ENCODE measurements around the gene EHMT1.

EHMT1 gene

DNA sequence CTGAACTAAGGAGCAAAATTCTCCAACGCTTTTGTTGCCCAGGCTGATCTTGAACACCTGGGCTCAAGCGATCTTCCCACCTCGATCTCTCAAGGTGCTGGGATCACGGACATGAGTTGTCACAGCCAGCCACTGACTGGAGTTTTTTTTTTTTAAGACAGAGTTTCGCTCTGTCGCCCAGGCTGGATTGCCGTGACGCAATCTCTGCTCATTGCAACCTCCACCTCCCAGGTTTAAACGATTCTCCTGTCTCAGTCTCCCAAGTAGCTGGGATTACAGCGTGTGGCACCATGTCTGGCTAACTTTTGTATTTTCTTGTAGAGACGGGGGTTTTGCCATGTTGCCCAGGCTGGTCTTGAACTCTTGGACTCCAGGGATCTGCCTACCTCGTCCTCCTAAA lies 58.2 kb downstream of the EHMT1 start:
- DNase-seq: no peak

DNA sequence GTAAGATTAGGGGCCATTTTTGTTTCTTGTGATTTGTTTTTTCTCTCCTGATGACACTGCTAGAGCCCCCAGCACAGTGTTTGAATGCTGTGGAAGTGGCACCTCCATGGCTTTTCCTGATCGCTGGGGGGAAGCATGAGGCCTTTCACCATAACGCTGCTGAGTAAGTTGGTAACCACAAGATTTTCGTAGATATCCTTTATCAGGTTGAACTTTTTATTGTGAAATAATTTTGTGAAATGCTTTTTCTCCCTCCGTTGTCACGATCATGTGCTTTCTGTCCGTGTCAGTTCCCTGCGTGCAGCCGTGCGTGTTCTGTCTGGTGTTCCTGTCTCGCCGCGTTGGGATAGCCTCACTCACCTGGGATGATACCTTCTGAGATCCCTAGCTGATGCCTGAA lies 59.4 kb downstream of the EHMT1 start:
- no peak for DNase-seq

DNA sequence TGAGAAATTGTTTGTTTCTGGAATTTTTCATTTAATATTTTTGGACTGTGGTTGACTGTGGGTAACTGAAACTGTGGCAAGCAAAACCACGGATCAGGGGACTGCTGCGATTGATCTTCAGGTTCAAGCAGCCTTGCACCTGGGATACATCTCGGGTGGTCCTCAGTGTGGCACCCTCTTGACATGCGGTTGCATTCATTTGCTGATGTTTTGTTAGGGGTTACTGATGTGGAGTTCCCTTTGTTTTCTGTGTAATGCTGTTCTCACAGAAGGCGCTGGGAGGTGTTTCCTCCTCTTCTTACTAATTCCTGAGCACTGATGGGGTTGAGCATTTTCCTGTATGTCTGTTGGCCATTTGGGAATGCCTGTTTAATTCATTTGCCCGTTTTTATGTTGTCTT lies 60.4 kb downstream of the EHMT1 start:
- no peak for DNase-seq

DNA sequence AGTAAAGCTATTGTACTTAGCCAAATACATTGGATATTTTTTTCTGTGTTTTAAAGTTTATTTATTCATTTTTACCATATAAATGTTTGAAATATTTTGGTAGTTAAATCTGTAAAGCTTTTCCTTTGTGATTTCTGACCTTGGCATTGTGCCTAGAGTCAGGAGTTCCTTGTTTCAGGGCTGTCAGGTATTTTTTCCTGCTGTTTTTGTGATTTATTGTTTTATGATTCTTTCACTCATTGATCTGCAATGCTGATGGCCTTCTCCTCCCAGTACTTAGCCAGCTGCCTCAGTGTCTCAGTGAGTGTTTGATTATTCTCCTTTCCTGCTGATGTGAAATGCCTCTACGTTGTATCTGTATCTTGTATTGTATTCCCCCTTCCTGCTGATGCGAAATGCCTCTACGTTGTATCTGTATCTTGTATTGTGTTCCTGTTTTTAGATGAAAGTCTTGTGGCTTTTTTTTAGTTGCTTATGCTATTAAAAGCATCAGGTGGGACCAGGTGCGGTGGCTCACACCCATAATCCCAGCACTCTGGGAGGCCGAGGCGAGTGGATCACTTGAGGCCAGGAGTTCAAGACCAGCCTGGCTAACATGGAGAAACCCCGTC lies 61.0 kb downstream of the EHMT1 start:
- no peak for DNase-seq

DNA sequence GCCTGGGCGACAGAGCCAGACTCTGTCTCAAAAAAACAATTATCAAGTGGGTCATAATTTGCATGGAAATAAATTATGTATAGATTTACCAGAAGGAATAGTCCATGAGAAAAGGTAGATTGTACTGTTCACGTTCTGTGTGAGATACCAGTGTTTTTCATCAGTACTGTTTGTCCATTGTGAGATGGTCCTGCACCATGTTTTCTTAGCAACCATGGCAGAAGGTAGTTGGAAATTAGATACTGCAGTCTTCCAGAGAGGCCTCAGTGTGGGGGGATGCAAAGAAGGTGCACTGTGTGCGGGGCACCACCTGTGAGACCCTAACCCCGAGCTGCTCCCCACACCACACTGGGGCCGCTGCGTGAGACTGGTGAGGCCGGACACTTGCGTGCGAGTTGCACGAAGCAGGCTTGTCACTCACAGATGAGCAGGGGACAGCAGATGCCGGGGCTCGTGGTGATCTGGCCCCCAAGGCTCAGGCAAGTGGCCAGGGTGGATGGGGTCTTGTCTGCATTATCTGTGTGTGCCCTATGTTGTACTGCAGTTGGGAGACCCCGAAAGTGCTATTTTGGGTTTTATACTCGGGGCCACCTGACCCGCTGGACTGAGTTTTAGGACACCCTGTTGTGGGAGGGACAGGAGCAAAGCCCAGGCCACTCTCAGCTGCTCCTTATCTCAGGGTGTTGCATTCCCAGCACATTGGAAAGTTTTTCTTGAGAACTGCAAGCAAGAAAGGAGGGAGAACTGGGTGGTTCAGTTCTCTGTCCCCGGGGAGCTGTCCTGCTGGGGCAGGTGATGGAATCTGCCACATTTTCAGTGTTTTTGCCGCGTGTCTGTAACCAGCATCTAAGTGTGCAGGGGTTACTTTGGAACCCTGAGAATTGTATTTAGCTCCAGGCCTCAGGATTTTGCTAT lies 61.9 kb downstream of the EHMT1 start:
- DNase-seq: no peak

DNA sequence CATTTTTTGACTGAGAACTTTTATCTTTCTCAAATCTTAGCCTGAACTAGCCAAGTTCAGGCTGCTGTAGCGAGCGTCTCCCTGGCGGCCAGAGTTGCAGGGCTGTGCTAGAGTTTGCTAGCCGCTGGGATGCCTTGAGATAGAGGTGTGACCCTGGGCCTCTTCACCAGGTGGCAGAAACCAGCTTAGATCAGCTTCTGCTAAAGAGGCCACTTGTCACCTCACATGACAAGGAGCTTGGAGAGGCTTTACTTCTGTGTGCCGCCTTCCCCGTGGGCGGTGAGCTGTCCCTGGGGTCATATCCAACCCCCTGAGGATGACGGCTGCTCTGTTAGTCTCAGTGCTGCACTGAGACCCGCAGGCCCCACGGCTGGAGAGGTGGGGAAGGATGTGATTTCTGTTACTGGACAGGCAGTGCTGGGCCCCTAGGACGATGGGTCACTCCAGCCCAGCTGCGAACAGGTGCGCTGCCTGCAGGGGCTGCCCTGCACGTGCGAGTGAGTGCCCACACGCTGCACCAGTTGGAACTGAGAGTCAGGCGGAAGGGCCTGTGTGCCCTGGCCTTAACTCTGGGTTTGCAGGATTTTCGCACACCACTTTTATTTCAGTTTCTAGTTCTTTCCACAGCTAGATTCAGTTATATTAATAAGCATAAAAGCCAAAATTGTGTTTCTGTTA lies 63.8 kb downstream of the EHMT1 start:
- no peak for DNase-seq

DNA sequence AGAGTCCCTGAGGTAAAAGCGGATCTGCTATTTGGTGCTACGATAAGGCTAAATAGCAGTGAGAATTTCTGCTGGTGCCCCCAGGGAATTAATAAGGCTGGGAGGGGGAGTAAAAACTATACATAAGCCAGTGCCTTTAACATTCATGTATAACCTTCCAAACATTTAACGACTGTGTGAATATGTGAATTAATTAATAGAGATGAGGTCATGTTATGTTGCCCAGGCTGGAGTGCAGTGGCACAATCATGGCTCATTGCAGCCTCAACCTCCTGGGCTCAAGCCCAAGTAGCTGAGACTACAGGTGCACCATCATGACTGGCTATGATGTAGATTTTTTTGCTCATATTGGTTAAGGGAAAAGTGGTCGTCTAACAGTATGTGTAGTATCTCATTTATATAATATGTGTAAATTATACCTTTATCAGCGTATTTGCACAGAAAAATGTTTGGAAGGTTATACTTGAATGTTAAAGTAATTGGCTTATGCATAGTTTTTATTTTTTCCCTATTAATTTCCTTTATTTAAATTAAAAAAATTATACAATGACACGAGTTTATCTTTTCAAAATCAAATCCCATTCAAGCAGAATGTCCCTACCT lies 64.6 kb downstream of the EHMT1 start:
- no peak for DNase-seq

DNA sequence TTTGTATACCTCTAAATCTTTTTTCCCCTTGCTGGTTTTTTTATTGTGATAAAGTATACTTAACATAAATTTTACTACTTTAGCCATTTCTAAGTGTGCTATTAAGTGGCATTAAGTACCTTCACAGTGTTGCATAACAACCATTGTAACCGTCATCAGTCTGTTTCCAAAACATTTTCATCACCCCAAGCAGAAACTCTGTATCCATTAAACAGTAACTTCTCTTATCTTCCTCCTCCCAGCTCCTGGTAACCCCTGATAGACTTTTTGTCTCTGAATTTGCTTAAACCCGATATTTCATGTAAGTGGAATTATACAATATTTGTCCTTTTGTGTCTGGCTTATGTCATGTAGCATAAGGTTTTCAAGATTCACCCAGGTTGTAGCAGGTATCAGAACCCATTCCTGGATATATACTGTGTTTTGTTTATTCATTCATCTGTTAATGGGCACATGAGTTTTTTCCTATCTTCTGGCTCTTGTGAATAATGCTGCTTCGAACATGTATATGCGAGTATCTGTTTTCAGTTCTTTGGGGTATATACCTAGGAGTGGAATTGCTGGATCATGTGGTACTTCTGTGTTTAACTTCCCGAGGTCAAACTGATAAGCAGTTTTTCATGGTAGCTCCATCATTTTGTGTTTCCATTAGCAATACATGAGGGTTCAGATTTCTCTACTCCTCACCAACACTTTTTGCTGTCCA lies 66.4 kb downstream of the EHMT1 start:
- peak; percentile 11 to 18 for DNase-seq

DNA sequence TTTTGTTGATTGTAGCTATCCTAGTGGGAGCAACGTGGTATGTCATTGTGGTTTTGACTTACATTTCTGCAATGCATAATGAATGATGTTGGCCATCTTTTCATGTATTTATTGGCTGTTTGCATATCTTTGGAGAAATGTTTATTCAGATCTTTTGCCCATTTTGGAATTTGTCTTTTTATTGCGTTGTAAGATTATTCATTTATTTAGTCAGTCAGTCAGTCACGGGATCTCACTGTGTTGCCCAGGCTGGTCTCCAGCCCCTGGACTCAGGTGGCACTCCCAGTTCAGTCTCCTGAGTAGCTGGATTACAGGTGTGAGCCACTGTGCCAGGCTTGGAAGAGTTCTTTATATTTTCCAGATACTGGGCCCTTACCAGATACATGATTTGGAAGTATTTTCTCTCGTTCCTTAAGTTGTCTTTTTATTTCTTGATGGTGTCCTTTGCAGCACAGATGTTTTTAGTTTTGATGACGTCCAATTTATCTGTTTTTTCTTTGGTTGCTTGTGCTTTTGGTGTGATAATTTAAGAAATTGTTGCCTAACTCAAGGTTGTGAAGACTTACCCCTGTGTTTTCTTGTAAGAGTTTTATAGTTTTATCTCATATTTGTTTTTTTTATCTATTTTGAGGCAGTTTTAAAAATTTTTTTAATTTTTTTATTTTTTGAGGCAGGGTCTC lies 67.1 kb downstream of the EHMT1 start:
- no peak for DNase-seq

DNA sequence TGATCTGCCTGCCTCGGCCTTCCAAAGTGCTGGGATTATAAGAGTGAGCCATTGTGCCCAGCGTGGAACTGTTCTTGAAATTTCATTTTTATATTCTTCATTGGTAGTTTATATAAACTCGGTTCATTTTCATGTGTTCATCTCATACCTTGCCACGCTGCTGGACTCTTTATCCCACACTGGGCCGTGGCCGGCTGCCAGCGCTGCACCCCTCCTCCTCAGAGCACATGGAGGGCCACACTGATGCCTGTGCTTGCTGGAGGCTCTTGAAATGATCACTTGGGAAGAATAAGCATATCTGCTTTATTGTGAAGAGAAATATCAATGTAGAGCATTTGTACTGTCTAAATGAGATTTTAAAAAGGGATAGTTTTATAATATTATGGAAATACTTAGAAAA lies 69.5 kb downstream of the EHMT1 start:
- no peak for DNase-seq

DNA sequence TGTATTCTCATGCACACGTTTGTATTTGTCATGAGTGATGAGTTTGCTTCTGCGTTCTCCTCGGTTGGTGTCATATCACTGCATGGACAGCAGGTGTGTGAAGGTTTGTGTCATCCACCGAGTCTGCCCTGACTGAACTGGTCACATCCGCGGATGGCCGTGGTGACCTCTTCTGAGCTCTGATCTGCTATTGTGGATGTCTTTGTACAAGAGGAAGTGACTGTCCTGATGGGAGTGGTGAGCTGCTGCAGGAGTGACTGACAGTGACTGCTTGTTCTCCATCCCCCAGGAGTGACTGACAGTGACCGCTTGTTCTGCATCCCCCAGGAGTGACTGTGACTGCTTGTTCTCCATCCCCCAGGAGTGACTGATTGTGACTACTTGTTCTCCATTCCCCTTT lies 69.9 kb downstream of the EHMT1 start:
- DNase-seq: no peak

DNA sequence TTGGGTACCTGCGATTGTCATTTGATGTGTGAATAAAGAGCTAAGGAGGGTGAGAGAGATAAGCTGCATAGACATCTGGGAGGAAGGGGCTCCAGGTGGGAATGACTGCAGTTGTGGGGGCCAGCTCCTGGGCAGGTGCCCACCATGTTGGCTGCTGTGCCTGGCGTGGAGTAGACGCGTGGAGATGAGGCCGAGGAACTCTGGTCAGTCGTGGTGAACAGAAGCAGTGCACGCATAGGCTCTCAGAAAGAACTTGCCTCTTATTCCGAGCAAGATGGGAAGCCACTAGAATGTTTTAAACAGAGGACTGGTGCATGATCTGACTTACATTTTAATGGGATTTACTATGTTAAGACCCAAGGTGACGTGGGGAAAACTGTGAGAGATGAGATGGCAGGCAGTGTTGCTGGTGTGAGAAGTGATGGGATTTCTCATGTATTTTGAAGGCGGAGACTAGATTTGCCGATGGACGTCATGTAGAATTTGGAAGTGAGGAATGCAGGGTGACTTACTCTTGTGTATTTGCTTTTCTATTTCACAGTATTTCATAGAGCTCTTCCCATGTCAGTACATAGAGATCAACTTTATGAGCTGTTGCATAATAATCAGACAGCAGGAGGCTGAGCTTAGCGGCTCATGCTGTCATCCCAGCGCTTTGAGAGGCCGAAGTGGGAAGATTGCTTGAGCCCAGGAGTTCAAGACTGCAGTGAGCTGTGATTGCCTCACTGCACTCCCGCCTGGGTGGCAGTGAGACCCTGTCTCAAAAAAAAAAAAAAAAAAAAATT lies 71.1 kb downstream of the EHMT1 start:
- DNase-seq: peak in 1 of 2 experiments; percentile 16

DNA sequence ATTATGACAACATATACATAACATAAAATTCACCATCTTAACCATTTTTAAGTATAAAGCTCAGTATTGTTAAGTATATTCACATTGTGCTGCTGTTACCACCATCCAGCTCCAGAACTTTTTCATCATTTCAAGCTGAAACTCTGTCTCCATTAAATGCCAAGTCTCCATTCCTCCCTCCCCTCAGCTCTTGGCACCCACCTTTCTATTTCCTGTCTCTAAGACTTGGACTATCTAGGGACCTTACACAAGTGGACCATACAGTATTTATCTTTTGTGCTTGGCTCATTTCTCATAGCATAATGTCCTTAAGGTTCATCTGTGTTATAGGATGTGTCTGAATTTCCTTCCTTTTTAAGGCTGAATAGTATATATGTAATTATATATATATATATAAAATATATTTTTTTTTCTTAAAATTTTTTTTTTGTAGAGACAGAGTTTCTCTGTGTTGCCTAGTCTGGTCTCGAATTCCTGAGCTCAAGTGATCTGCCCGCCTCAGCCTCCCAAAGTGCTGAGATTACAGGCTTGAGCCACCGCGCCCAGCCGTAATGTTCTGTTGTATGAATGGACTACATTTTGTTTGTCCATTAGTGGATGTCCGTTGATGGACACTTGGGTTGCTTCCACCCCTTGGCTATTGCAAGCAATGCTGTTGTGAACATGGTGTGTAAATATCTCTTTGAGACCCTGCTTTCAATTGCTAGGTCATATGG lies 72.3 kb downstream of the EHMT1 start:
- DNase-seq: no peak

DNA sequence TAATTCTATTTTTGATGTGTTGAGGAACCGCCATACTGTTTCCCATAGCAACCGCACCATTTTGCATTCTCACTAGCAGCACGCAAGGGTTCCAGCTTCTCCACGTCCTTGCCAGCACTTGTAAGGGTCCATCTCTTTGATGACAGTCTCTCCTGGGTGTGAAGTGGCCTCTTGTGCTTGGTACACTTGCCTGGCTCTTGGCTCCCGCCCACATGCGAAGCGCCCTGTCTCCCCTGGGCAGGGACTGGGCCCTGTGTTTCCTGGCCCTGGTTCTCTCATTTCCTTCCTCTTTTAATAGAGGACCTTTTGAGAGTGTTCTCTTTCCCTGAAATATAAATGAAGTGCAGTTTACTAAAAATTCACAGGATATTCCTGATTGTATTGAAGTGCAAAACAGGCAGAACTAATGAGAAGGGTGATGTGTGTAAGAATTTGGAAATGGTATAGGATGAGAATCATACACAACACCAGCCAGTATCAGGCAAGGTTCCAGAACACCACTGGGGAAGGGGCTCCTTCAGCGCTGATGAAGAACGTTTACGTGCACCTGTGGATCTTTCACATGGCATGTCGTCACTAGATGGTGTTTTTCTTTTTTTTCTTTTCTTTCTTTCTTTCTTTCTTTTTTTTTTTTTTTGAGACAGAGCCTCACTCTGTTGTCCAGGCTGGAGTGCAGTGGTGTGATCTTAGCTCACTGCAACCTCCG lies 73.0 kb downstream of the EHMT1 start:
- peak; percentile 51 to 63 for DNase-seq

DNA sequence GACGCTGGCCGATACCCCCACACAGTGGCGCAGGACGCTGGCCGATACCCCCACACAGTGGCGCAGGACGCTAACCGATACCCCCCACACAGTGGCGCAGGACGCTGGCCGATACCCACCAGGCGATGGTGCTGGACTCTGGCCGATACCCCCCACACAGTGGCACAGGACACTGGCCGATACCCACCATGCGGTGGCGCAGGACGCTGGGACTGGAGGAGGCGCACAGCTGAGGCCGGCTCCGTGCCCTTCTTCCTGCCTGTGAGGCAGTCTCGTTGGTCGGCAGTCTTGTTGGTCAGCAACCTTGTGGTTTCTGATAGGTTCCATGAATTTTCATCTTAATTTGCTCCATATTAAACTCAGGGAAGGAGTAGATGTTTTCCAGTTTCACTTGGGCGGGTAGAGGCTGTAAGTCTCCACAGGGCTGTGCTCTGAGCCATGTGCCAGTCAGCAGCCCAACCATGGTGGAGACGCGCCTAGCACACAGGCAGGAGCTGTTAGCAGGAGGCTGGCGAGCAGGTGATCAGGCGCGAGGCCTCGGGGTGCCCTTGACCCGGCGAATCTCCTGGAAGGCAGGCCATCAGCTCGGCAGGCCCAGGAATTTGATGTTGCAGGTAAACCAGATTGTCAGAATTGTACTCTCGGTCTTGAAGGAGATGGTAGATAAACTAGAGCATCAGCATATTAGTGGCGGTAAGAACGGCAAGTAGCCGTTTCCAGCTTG lies 75.6 kb downstream of the EHMT1 start:
- no peak for DNase-seq

DNA sequence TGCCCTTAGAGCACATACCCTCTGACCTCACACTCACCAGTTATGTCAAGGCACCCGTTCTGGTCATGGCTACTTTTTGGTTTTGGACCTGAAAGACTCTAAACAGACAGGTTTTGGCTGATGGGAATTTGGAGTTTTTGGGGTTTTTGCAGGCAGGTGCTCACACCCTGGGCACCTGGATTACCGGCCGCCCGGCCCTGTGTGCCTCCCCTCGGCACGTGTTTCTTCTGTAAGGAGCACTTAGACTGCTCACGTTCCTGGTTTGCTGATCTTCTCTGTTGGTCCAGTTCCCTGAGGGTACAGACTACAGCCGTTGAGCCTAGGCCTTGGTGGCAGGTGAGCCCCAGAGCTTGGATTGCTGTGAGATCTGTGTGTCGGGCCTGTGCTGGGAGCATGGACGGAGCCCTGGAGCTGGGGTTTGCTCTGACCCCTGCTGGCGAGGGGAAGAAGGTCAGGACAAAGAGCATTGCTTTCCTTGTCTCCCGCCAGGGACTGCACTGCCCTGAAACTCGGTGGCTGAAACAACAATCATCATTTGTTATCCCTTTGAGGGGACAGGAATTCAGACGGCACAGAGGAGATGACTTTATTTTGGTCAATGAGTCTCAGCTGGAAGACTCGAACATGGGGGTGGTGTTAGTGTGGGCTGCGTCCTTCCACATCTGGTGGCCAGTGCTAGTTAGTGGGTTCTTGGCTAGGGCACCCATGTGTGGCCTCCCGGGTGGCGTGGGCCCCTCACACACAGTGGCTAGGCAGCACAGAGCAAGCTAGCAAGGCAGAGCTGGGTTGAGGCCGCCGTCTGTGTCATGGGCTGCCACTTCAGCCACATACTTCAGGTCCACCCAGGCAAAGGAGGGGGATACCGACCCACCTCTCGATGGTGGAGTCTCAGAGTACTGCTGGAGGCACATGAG lies 76.4 kb downstream of the EHMT1 start:
- DNase-seq: peak in 1 of 2 experiments; percentile 22

DNA sequence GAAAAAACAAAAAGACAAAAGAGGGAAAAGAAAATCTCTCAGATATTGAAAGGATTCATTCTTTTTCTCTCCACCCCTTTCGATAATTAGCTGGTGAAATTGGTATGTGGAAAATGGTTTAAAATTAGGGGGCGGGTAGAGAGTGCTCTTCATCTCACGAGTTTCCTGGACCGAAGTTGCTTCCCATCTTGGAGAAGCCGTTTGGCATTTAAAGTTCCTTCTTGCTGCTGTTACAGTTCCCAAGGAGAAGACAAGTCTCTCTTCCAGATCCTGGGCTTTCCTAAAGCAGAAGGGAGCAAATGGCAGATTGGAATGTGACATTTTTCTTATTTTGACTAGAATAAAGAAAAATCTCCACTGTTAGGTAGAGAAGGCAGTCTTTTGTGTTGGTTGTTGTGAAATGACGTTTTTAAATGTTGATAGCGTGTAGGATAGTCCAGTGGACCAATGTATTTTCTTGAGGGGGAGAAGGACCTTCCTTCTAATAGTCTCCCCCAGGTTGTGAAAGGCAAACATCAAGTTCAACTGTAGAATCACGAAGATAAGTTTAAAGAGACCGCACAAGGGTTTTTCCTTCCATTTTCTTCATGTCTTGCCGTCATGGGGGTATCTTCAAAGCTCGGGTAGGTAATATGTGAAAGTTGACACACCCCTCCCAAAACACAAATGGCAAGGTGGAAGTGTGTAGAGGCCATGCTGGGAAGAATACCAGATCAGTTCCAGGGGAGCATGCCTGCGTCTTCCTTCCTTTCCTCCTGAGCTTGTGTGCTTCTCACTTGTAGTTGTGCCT lies 77.5 kb downstream of the EHMT1 start:
- no peak for DNase-seq

Measured in AML-193 (cell line).